ENCODE results near the gene NEUROG3. TPM values are rescaled to one million over a fixed set of nuclear protein-coding genes. Genes with fewer than 3 reads are reported as not detected.

NEUROG3 gene, protein sequence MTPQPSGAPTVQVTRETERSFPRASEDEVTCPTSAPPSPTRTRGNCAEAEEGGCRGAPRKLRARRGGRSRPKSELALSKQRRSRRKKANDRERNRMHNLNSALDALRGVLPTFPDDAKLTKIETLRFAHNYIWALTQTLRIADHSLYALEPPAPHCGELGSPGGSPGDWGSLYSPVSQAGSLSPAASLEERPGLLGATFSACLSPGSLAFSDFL
- 0.29 TPM in 1 of 2 replicates, not detected in the other for total RNA-seq (2013; cell fraction: nucleolus; rRNA removed)
- total RNA-seq (2014; rRNA removed): not detected in 2 replicates
- not detected in 2 replicates for total RNA-seq (2014; rRNA removed; fragmentation: Illumina TruSeq; extraction: Trizol)
- total RNA-seq (2021): not detected in 2 replicates
- not detected for polyA plus RNA-seq (2011; ENCODE audit: low read depth)
- not detected in 2 replicates for polyA plus RNA-seq (2011; rRNA removed)
- 0.04 TPM in 1 of 2 replicates, not detected in the other for polyA plus RNA-seq (2011; cell fraction: cytosol; rRNA removed)
- 0.12 and 0.28 TPM in 2 replicates for polyA plus RNA-seq (2011; cell fraction: nucleus; rRNA removed)
- polyA plus RNA-seq (2012): 0.11 TPM in 1 of 2 replicates, not detected in the other
- not detected in 2 replicates for polyA plus RNA-seq (2014; fragmentation: Illumina TruSeq; extraction: Trizol)
- polyA plus RNA-seq (2014; fragmentation: Nextera tagmentation; extraction: Ambion mirVana): not detected
- not detected in 2 replicates for polyA plus RNA-seq (2014; rRNA removed)
- polyA plus RNA-seq (2016; fragmentation: Nextera tagmentation; extraction: Ambion mirVana): not detected
- not detected in 2 replicates for polyA minus RNA-seq (2011; rRNA and poly(A)+ RNA removed)
- polyA minus RNA-seq (2011; cell fraction: cytosol; rRNA and poly(A)+ RNA removed): not detected in 2 replicates
- not detected in 2 replicates for polyA minus RNA-seq (2011; cell fraction: nucleus; rRNA and poly(A)+ RNA removed)
- Bru-seq, nascent RNA: percentile 25 among the genes with signal in this experiment
- percentile 21 among the genes with signal in this experiment for BruChase-seq, experiment 1, labeled RNA remaining after a 6-hour chase
- percentile 28 among the genes with signal in this experiment for BruChase-seq, experiment 2, labeled RNA remaining after a 2-hour chase
- long read RNA-seq, experiment 1: 0 reads
- long read RNA-seq, experiment 2: 0 reads

DNA sequence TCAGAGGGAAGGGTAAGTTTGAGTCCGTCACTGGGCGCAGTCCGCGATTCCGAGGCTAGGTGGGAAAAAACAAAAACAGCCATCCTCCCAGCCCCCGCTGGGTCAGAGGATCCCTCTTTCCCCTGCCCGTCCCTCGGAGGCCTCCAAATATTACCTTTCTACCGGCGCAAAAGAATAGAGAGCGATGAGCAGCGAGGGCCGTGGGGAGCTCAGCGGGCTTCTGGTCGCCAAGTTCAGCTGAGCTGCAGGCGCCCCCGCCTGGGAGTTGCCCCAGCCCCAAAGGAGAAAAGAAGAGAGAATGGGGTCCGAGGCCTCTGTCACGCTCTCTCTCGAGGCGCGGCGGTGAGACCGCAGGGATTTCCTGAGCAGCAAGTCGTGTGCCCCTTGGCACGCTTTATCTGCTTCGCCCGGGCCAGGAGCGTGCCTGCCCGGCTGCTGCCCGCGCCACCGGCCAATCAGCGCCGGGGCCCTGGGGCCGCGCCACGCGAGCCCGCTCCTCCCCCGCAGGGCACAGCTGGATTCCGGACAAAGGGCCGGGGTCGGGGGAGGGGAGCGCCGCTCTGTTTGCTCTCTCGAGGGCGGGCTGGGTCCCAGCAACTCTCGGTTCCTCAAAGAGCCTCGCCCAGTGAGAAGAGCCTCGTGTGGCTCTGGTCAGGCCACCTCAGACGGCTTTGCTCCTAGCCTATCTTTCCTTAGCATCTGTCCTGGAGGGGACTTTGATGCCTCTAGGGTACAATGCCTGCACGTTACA is at the start of gene NEUROG3:
NEUROG3 (minus strand) TSS at position 367 of the 751 bp plus-strand sequence. CDS start 379 bp downstream, outside the sequence.
- intact Hi-C loops (cut with micrococcal nuclease; ENCODE audit: unreplicated experiment): no loop called here
- Histone ChIP-seq H3K4me1 (ENCODE audit: control insufficient read depth, insufficient read depth, low read length) (peaks cover 8% of the 10 kb centered on the region; the same call in 1 of the 2 replicates), H3K79me2 (ENCODE audit: control insufficient read depth, insufficient read depth, low read length) (no peaks in the 10 kb centered on the region), H3K4me3 (peak within 1 kb of the TSS; percentile 6; the same call in 1 of the 2 replicates), H3K4me2 (ENCODE audit: control insufficient read depth, insufficient read depth) (peak within 1 kb of the TSS; percentile 54), H3K9ac (ENCODE audit: control insufficient read depth, insufficient read depth, low read length) (no peak within 1 kb of the TSS), H3K36me3 (ENCODE audit: control insufficient read depth in 2 of 2, insufficient read depth in 2 of 2, low read length in 1 of 2) (no peaks in the 10 kb centered on the region), H2AFZ (ENCODE audit: control insufficient read depth, low read depth, low read length) (peak within 1 kb of the TSS; percentile 39), H3K27me3 (replicated peaks in 1 of 2; ENCODE audit: control insufficient read depth in 2 of 2, insufficient read depth in 2 of 2, low read length in 1 of 2) (peaks cover 20 to 29% of the 10 kb centered on the region in 2 experiments), H4K20me1 (ENCODE audit: control insufficient read depth, insufficient read depth) (no peaks in the 10 kb centered on the region), H3K9me3 (replicated peaks; ENCODE audit: control insufficient read depth, insufficient read depth, low read length) (no peaks in the 10 kb centered on the region; the same call in 2 of the 3 replicates), H3K27ac (ENCODE audit: control insufficient read depth, insufficient read depth) (no peak within 1 kb of the TSS)
- no peak for FAIRE-seq
- in situ Hi-C loops (cut with MboI): no loop called here
- ChIA-PET POLR2A (interaction anchor here (0.7 to 1.0 kb wide), 2 partner anchors 165 to 254 kb away, joined by 3 read pairs; no protein-coding TSS in a partner anchor), SMC1A (ENCODE audit: uncharacterized antibody, unreplicated experiment) (no interaction called here), RAD21 (ENCODE audit: unreplicated experiment) (no interaction called here), CTCF (no interaction called here)
- ATAC-seq: peak; percentile 88
- 2% methylated on average over 46 of the region's 53 CpGs for WGBS (ENCODE audit: insufficient coverage, insufficient replicate concordance, low lambda C conversion rate, missing lambda C conversion rate)
- TF ChIP-seq BHLHE40 (IDR thresholded peaks at IDR 0.05; ENCODE audit: borderline replicate concordance in 1 of 2, low read depth in 2 of 2, low read length in 1 of 2) (peak; percentile 62 to 91), IKZF1 (conservative IDR thresholded peaks at IDR 0.05) (peak; percentile 38), SUZ12 (IDR thresholded peaks at IDR 0.05; ENCODE audit: unreplicated experiment) (peak; percentile 1), ZNF274 (IDR thresholded peaks at IDR 0.05; ENCODE audit: insufficient read depth, insufficient read length) (no peak), DPF2 (IDR thresholded peaks at IDR 0.05) (0 out of 2 replicates have a peak, but pooled peaks have one; percentile 47), CHD2 (IDR thresholded peaks at IDR 0.05; ENCODE audit: borderline replicate concordance, low read depth, low read length) (peak; percentile 32; the same call in 1 of the 2 replicates), NR2F1 (conservative IDR thresholded peaks at IDR 0.05) (peak; percentile 58), SPI1 (IDR thresholded peaks at IDR 0.05; ENCODE audit: borderline replicate concordance, insufficient read depth, low read depth, low read length) (peak; percentile 58; the same call in 1 of the 2 replicates), MEF2B (IDR thresholded peaks at IDR 0.05; ENCODE audit: partially characterized antibody, poor library complexity, severe bottlenecking) (no peak), CREB1 (IDR thresholded peaks at IDR 0.05; ENCODE audit: low read depth) (no peak)
- TF ChIP-seq, protein P1, sequence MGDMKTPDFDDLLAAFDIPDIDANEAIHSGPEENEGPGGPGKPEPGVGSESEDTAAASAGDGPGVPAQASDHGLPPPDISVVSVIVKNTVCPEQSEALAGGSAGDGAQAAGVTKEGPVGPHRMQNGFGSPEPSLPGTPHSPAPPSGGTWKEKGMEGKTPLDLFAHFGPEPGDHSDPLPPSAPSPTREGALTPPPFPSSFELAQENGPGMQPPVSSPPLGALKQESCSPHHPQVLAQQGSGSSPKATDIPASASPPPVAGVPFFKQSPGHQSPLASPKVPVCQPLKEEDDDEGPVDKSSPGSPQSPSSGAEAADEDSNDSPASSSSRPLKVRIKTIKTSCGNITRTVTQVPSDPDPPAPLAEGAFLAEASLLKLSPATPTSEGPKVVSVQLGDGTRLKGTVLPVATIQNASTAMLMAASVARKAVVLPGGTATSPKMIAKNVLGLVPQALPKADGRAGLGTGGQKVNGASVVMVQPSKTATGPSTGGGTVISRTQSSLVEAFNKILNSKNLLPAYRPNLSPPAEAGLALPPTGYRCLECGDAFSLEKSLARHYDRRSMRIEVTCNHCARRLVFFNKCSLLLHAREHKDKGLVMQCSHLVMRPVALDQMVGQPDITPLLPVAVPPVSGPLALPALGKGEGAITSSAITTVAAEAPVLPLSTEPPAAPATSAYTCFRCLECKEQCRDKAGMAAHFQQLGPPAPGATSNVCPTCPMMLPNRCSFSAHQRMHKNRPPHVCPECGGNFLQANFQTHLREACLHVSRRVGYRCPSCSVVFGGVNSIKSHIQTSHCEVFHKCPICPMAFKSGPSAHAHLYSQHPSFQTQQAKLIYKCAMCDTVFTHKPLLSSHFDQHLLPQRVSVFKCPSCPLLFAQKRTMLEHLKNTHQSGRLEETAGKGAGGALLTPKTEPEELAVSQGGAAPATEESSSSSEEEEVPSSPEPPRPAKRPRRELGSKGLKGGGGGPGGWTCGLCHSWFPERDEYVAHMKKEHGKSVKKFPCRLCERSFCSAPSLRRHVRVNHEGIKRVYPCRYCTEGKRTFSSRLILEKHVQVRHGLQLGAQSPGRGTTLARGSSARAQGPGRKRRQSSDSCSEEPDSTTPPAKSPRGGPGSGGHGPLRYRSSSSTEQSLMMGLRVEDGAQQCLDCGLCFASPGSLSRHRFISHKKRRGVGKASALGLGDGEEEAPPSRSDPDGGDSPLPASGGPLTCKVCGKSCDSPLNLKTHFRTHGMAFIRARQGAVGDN (IDR thresholded peaks at IDR 0.05): peak; percentile 68; the same call in 1 of the 2 replicates
- peak; percentile 19 for DNase-seq (ENCODE audit: low read depth, low spot score)
- no TSS peak for BruUV-seq (replicated peaks)

All from GM12878 (cell line).